HepG2 (cell line): Measurements from ENCODE around the gene QRSL1. TPM values are rescaled to one million over a fixed set of nuclear protein-coding genes. Genes with fewer than 3 reads are reported as not detected.

Source experiments
- ATAC-seq: fragments of 200-7000 bp; cut with Tn5 transposase; 3 replicates; pipeline ENCODE4 v1.9.1; 2020; ENCODE audit warnings: mild to moderate bottlenecking, moderate library complexity
- BruUV-seq: library from RNA; stranded (reverse); fragments of 400-500 nt; replicated peaks from 2 replicates; lab custom pipeline; 2021; lab: Mats Ljungman, UMichigan
- CTCF ChIA-PET: fragments of 300-600 bp; formaldehyde crosslinking; extraction: SDS; loops from one replicate; lab custom pipeline; 2021; ENCODE audit warnings: low total read pairs, inconsistent platforms, low intra/inter-chr PET ratio; lab: Yijun Ruan, JAX
- POLR2A ChIA-PET: fragments of 350-600 bp; sonication (Branson Sonifier 250); formaldehyde crosslinking; loops from one replicate; lab custom pipeline; 2020; ENCODE audit warnings: antibody characterized with exemption, inconsistent platforms; lab: Yijun Ruan, JAX
- DNase-seq: peaks from one replicate; pipeline ENCODE4 v3.0.0-alpha.2; 2015; ENCODE audit warnings: low spot score
- FAIRE-seq: peaks from 3 replicates; lab custom pipeline; 2011; peaks lifted over from hg19 to GRCh38; lab: Jason Lieb, UNC
- H2AFZ ChIP-seq: one replicate; pipeline ENCODE4 v1.6.1; 2011; ENCODE audit warnings: low read length, inconsistent platforms
- H3K27ac ChIP-seq: fragments of 300-600 bp; 3 replicates; pipeline ENCODE4 v1.8.0; 2011; ENCODE audit warnings: mixed run types, mild to moderate bottlenecking, mixed read lengths, low read length, inconsistent platforms; ENCODE audit not compliant: insufficient read depth; ENCODE audit errors: extremely low read length
- H3K27me3 ChIP-seq, 2 experiments: fragments of 200-600 bp in 1 of 2; 2 replicates in 1 of 2; 3 replicates in 1 of 2; pipeline versions ENCODE4 v1.6.0 to v1.8.0; 2011; ENCODE audit warnings: low read length in 2 of 2, mild to moderate bottlenecking in 2 of 2, moderate library complexity in 2 of 2, inconsistent platforms in 1 of 2; ENCODE audit not compliant: insufficient read depth in 2 of 2, control insufficient read depth in 1 of 2
- H3K36me3 ChIP-seq, 2 experiments: fragments of 200-600 bp in 1 of 2; replicated peaks in 1 of 2; 2 replicates in 1 of 2; 3 replicates in 1 of 2; pipeline versions ENCODE4 v1.5.1 to v1.8.0; 2011; ENCODE audit warnings: low read length in 2 of 2, inconsistent platforms in 1 of 2; ENCODE audit not compliant: insufficient read depth in 2 of 2, control insufficient read depth in 1 of 2
- H3K4me1 ChIP-seq: 2 replicates; pipeline ENCODE4 v1.5.1; 2012; ENCODE audit warnings: low read length, inconsistent platforms; ENCODE audit not compliant: insufficient read depth
- H3K4me2 ChIP-seq: 2 replicates; pipeline ENCODE4 v1.6.0; 2011; ENCODE audit warnings: low read depth, low read length, inconsistent platforms
- H3K4me3 ChIP-seq, 3 experiments: fragments of 200-600 bp in 1 of 3; sonication (generic), shearing (Covaris generic) in 1 of 3; replicated peaks in 1 of 3; 2 replicates each; pipeline ENCODE4 v1.5.1; 2011 to 2016; ENCODE audit warnings: low read length in 3 of 3, inconsistent platforms in 2 of 3, low read depth in 2 of 3, mild to moderate bottlenecking in 2 of 3, control low read depth in 1 of 3, mixed read lengths in 1 of 3; ENCODE audit not compliant: insufficient read depth in 1 of 3
- H3K79me2 ChIP-seq: one replicate; pipeline ENCODE4 v1.6.1; 2011; ENCODE audit warnings: low read length, inconsistent platforms; ENCODE audit not compliant: insufficient read depth
- H3K9ac ChIP-seq: 2 replicates; pipeline ENCODE4 v1.6.0; 2011; ENCODE audit warnings: mild to moderate bottlenecking, low read depth, low read length, inconsistent platforms; ENCODE audit not compliant: insufficient read depth
- H3K9me3 ChIP-seq: 2 replicates; pipeline ENCODE4 v1.5.1; 2012; ENCODE audit warnings: mild to moderate bottlenecking, low read length
- H4K20me1 ChIP-seq: 2 replicates; pipeline ENCODE4 v1.6.0; 2011; ENCODE audit warnings: inconsistent platforms, mild to moderate bottlenecking, low read length, moderate library complexity; ENCODE audit not compliant: insufficient read depth
- DZIP1 ChIP-seq: sonication (generic); formaldehyde crosslinking; IDR thresholded peaks from 2 replicates; pipeline ENCODE4 v1.5.0; 2020; ENCODE audit warnings: mild to moderate bottlenecking, missing genetic modification reagents
- FIP1L1 ChIP-seq: fragments of 200-400 bp; formaldehyde crosslinking; IDR thresholded peaks from 2 replicates; pipeline ENCODE4 v1.6.1; 2018; ENCODE audit warnings: low read depth, mild to moderate bottlenecking, low read length, moderate library complexity, borderline replicate concordance; ENCODE audit not compliant: insufficient read depth
- JDP2 ChIP-seq: sonication (generic); formaldehyde crosslinking; IDR thresholded peaks from 2 replicates; pipeline ENCODE4 v1.8.1; 2022; ENCODE audit warnings: missing genetic modification reagents, borderline replicate concordance
- MZF1 ChIP-seq: sonication (generic); formaldehyde crosslinking; IDR thresholded peaks from 2 replicates; pipeline ENCODE4 v1.8.1; 2023; ENCODE audit warnings: mild to moderate bottlenecking, missing genetic modification reagents, borderline replicate concordance
- RFX5 ChIP-seq: IDR thresholded peaks from 2 replicates; pipeline ENCODE4 v1.6.1; 2011; ENCODE audit warnings: low read depth, low read length, improper control_type of control experiment
- ZMYM2 ChIP-seq: sonication (generic); formaldehyde crosslinking; IDR thresholded peaks from 2 replicates; pipeline ENCODE4 v1.8.0; 2022; ENCODE audit warnings: mild to moderate bottlenecking, missing genetic modification reagents
- ZNF17 ChIP-seq: sonication (generic); formaldehyde crosslinking; IDR thresholded peaks from 2 replicates; pipeline ENCODE4 v1.5.0; 2020; ENCODE audit warnings: mild to moderate bottlenecking, missing genetic modification reagents
- ZNF468 ChIP-seq: sonication (generic); formaldehyde crosslinking; IDR thresholded peaks from 2 replicates; pipeline ENCODE4 v1.8.0; 2022; ENCODE audit warnings: mild to moderate bottlenecking, moderate library complexity, missing genetic modification reagents
- WGBS: methylation state at CpG from one replicate; pipeline ENCODE4 v1.1.6; 2017; ENCODE audit warnings: low lambda C conversion rate; 5-methylcytosine and 5-hydroxymethylcytosine counted together
- in situ Hi-C: cut with HindIII; loops from 2 replicates; pipeline ENCODE4 v1.10.0; 2017; ENCODE audit warnings: low pct_unique_long_range_greater_than_20kb; ENCODE audit not compliant: extremely low pct_ligation_motif_present
- intact Hi-C: fragments of 100-400 bp; cut with micrococcal nuclease; formaldehyde crosslinking; loops from one replicate; pipeline ENCODE4 v1.10.0; 2022; ENCODE audit not compliant: unreplicated experiment
- polyA plus RNA-seq, 8 experiments: library from polyadenylated mRNA; depleted of rRNA in 3 of 8; stranded (reverse) in 7 of 8; unstranded in 1 of 8; fragments of >200 nt; fragmentation: Illumina TruSeq in 4 of 8; extraction: Trizol in 4 of 8; gene quantifications; 2 replicates each; pipeline versions ENCODE4 v1.2.1 to v1.2.3, GENCODE V29; 2011 to 2016; ENCODE audit warnings: low read depth in 4 of 8, missing spikeins in 1 of 8, mixed read lengths in 1 of 8; ENCODE audit not compliant: insufficient read depth in 1 of 8
- total RNA-seq, 5 experiments: library from RNA; depleted of rRNA; stranded (reverse); fragments of >200 nt; fragmentation: Illumina TruSeq; extraction: Trizol; gene quantifications; 2 replicates each; pipeline ENCODE4 v1.2.3, GENCODE V29; 2016; ENCODE audit warnings: low read depth in 1 of 5
- TF ChIP-seq, protein P1 (sequence below): sonication (generic); formaldehyde crosslinking; IDR thresholded peaks from 2 replicates; pipeline ENCODE4 v1.4.0; 2020; ENCODE audit warnings: missing genetic modification reagents

QRSL1 gene
- total and polyA plus RNA-seq, 2 of the 13 experiments (the other 11 are each of a cell fraction or from before 2014, with no cell fraction given), result 8.2 to 22.3 TPM

- ChIA-PET POLR2A (no interaction called here), CTCF (no interaction called here)
- no peak for ATAC-seq
- Histone ChIP-seq H3K9ac (no peak overlapping the region), H3K36me3 (no peaks in the 10 kb centered on the region), H3K4me2 (no peak overlapping the region), H4K20me1 (no peaks in the 10 kb centered on the region), H3K9me3 (no peaks in the 10 kb centered on the region), H3K4me1 (peaks cover 6% of the 10 kb centered on the region), H3K79me2 (no peaks in the 10 kb centered on the region), H3K4me3 (no peak overlapping the region), H3K27ac (no peak overlapping the region), H2AFZ (no peak overlapping the region), H3K27me3 (no peaks in the 10 kb centered on the region)
- FAIRE-seq, result no peak
- DNase-seq, result no peak
- intact Hi-C loops (no loop called here), in situ Hi-C loops (no loop called here)
- WGBS, result 84% methylated on average over 2 of the region's 2 CpGs
- BruUV-seq, result no TSS peak
- TF ChIP-seq RFX5, result no peak
- TF ChIP-seq FIP1L1, result no peak
- no peak for TF ChIP-seq ZNF468 (CRISPR knock-in tag)
- no peak for TF ChIP-seq ZMYM2
- no peak for TF ChIP-seq DZIP1
- TF ChIP-seq JDP2 (CRISPR knock-in tag), result no peak
These were observed 64.0 kb downstream of the QRSL1 start for GRCh38 chr6:106693418-106693817.

GRCh38 chr6:106694343-106694742 lies 65.0 kb downstream of the QRSL1 start:
- WGBS, result 67% methylated on average over 6 of the region's 8 CpGs
- Histone ChIP-seq H3K4me1 (no peaks in the 10 kb centered on the region), H2AFZ (no peak overlapping the region), H3K9ac (no peak overlapping the region), H3K36me3 (no peaks in the 10 kb centered on the region), H4K20me1 (no peaks in the 10 kb centered on the region), H3K27me3 (no peaks in the 10 kb centered on the region), H3K79me2 (no peaks in the 10 kb centered on the region), H3K9me3 (no peaks in the 10 kb centered on the region), H3K27ac (no peak overlapping the region), H3K4me2 (no peak overlapping the region), H3K4me3 (no peak overlapping the region)
- DNase-seq, result no peak
- CTCF ChIA-PET, result no interaction called here
- TF ChIP-seq, protein P1, sequence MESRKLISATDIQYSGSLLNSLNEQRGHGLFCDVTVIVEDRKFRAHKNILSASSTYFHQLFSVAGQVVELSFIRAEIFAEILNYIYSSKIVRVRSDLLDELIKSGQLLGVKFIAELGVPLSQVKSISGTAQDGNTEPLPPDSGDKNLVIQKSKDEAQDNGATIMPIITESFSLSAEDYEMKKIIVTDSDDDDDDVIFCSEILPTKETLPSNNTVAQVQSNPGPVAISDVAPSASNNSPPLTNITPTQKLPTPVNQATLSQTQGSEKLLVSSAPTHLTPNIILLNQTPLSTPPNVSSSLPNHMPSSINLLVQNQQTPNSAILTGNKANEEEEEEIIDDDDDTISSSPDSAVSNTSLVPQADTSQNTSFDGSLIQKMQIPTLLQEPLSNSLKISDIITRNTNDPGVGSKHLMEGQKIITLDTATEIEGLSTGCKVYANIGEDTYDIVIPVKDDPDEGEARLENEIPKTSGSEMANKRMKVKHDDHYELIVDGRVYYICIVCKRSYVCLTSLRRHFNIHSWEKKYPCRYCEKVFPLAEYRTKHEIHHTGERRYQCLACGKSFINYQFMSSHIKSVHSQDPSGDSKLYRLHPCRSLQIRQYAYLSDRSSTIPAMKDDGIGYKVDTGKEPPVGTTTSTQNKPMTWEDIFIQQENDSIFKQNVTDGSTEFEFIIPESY (CRISPR knock-in tag), result 0 out of 2 replicates have a peak, but pooled peaks have one; percentile 18
- TF ChIP-seq ZNF17, result no peak
- TF ChIP-seq MZF1, result no peak
- BruUV-seq, result no TSS peak
- POLR2A ChIA-PET, result no interaction called here
- intact Hi-C loops (no loop called here), in situ Hi-C loops (no loop called here)
- no peak for ATAC-seq
- FAIRE-seq, result no peak
